ENCODE data around the gene FAM50A.

DNA sequence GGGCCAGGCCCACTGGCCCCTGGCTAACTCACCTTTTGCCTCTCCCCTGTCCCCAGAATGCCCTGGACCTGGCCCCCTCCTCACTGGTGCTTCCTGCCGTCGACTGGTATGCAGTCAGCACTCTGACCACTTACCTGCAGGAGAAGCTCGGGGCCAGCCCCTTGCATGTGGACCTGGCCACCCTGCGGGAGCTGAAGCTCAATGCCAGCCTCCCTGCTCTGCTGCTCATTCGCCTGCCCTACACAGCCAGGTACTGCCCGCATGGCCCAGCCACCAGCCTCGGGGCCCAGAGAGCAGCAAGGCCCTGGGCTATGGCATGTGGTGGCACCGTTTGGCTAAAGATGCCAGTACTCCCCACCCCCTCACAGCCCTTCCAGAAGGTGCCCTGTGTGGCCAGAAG lies 11.7 kb upstream of the FAM50A start:
- TF ChIP-seq, protein P1, sequence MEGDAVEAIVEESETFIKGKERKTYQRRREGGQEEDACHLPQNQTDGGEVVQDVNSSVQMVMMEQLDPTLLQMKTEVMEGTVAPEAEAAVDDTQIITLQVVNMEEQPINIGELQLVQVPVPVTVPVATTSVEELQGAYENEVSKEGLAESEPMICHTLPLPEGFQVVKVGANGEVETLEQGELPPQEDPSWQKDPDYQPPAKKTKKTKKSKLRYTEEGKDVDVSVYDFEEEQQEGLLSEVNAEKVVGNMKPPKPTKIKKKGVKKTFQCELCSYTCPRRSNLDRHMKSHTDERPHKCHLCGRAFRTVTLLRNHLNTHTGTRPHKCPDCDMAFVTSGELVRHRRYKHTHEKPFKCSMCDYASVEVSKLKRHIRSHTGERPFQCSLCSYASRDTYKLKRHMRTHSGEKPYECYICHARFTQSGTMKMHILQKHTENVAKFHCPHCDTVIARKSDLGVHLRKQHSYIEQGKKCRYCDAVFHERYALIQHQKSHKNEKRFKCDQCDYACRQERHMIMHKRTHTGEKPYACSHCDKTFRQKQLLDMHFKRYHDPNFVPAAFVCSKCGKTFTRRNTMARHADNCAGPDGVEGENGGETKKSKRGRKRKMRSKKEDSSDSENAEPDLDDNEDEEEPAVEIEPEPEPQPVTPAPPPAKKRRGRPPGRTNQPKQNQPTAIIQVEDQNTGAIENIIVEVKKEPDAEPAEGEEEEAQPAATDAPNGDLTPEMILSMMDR (conservative IDR thresholded peaks at IDR 0.05; ENCODE audit: low read depth, low read length): no peak
- TF ChIP-seq EZH2 (IDR thresholded peaks at IDR 0.05; ENCODE audit: low read length, unreplicated experiment): no peak

All from PC-3 (cell line).